Activated CD8-positive, alpha-beta memory T cell treated with anti-CD3 and anti-CD28 coated beads for 4 hours (primary cell): ENCODE results near the gene EPB41L5.
A peak's percentile ranks its signal among the peaks of the same experiment; 100 is the strongest.
"Not testable (repeated sequence)": the region's sequence is repeated elsewhere in the genome, so short reads cannot be mapped to it uniquely, and the experiment has no call there.

ENCODE experiments used
- DNase-seq, 2 donors: peaks; one replicate each; pipeline ENCODE4 v3.0.0-alpha.2; 2020; ENCODE audit warnings: low read depth in 2 of 2

The EPB41L5 gene

DNA sequence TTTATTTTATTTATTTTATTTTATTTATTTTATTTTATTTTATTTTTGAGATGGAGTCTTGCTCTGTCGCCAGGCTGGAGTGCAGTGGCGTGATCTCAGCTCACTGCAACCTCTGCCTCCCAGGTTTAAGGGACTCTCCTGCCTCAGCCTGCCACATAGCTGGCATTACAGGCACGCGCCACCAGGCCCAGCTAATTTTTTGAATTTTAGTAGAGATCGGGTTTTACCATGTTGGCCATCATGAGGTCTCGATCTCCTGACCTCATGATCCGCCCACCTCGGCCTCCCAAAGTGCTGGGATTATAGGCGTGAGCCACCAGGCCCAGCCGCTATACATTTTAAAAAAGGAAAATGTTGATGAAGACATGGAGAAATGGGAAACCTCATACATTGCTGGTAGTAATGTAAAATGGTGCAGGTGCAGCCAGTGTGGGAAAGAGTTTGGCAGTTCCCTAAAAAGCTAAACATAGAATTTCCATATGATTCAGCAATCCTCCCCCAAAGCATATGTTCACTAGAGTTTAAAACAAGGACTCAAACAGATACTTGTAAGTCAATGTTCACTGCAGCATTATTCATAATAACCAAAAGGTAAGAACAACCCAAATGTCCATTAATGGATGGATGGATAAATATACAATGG lies 187.1 kb downstream of the EPB41L5 start:
- DNase-seq = not testable (repeated sequence)

DNA sequence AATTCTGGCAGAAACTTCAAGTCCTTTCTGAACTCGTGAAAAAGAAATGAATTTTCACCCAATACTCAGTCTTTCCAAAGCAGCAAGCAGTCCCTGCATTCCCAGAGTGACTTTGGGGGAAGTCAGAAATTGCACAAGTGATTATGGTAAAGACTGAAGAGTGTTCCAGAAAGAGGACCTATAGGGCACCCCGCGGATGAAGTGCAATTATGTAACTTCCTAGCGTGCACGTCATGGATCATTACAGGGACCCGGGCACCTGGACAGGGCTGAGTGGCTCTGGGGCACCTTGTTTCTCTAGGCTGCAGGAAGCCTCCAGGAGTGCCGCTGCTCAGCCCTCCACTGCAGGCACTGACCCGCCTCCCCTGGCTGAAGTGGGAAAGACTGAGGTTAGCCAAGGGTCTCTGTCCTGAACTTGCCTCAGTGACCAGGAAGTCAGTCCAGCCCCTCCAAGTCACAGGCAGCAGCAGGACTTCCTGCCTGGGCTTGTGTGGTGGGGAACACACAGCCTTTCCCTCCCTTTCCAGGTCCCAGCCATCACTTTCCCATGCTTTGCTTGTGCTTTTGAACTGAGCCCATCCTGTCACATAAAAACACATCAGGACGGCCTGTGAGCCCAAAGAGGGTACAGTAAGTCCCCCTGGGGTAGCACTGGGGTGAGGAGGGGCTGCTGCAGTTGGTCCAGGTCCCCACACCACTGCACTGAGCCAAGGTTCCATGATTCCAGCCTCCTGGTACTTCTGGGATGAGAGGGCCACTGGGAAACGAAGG lies 190.6 kb downstream of the EPB41L5 start:
- no peak for DNase-seq

- no peak for DNase-seq
These were observed 191.1 kb downstream of the EPB41L5 start for GRCh38 chr2:120204022-120204405.

- no peak for DNase-seq
These were observed 191.5 kb downstream of the EPB41L5 start for GRCh38 chr2:120204417-120204816.

- DNase-seq = no peak
These were observed 192.2 kb downstream of the EPB41L5 start for GRCh38 chr2:120204945-120205670.

DNA sequence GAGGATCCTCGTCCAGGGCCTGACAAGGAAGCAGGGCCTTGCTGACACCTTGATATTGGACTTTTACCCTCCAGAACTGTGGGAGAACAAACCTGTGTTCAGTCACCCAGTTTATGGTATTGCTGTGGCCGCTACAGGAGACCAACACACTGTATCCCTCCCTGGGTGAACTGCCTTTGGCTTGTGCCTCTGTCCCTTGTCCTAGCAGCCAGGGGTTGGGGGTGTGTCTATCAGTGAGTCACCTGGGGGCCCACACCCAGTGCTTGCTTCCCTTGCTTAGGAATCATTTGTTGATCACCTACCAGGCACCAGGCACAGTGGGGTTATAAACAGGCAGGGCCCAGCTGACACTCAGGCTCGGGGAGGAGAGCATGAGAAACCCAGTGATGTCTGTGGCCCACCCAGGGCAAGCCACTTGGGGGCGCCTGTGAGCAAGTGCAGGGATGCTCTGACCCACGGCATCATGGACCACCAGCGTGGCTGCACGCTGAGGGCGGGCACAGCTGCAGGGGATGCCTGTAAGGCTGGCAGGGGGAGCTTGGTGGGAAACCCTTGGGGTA lies 193.2 kb downstream of the EPB41L5 start:
- DNase-seq = no peak

DNA sequence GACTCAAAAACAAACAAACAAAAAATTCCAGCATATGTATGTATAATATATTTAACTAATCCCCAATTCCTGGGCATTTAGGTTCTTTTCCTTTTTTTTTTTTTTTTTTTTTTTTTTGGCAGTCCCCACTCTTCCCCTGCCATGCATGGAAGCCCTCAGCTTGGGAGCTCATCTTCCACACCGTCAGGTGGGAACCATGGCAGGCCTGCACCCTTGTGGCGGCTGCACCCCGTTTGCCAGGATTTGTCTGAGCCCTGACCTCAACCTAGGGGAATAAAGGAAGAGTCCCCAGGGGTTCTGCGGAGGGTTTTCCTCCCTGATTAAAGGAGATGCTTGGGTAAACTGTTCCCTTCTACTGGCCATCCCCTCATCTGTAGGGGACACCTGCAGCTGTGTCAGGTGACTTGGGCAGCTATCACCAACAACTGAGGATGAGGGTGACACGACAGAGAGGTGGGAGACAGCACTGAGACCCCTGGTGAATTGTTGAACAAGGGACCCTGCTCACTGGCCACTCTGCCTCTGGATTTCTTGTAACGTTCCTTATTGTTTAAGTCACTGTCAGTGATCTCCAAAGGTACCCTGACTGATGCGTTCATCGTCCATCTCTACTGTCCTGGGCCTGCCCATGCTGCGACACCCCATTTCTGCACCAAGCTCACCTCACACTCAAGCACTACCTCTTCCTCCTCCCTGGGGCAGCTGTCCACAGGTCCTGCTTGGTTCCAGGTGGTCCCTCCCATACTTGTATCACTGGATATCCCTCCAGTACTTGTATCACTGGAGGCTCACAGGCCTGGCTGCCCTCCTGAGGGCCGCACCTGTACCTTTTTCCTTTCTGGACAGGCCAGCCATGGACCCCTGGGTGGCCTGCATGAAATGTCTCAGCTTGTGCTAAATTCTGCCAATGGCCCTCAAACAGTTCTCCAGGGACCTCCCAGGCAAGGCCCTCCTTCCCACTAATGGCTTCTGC lies 195.8 kb downstream of the EPB41L5 start:
- DNase-seq = no peak

DNA sequence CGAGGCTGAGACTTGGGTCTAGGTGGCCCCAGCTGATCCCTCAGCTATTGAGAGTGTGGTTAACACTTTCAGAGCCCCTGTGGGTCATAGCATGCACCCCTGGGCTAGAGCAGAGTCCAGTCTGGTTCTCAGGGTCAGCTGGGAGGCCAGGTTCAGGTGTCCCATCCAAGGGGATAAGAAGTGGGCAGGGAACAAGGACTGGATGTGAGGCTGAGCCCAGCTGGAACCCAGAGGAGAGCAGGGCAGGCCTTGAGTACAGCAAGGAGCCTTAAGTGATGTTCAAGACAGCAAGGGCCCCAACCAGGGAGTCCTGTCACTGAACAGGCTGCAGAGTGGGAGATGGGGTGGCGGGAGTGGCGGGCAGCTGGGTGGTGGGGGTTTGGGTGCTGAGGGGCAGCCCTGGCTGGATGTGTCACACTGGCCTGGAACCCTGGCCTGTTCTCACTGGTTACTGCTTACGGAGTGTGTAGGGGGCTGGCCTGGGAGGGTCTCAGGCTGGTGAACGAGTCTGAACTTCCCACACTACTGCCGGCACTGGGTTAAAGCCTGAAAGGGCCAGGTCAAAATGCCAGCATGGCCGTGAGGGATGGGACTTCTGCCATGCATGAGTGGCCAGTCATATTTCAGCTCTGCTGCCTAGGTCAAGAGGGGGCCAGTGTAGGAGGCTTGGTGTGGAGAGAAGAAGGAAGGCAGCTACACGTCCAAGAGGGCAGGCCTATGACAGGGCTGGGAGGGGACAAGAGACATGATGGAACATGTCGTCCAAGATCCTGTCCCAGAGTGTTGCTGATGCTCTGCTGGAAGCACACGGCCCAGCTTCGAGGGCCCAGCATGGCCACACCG lies 196.8 kb downstream of the EPB41L5 start:
- DNase-seq = no peak

GRCh38 chr2:120210270-120210693 lies 197.4 kb downstream of the EPB41L5 start:
- DNase-seq = no peak

DNA sequence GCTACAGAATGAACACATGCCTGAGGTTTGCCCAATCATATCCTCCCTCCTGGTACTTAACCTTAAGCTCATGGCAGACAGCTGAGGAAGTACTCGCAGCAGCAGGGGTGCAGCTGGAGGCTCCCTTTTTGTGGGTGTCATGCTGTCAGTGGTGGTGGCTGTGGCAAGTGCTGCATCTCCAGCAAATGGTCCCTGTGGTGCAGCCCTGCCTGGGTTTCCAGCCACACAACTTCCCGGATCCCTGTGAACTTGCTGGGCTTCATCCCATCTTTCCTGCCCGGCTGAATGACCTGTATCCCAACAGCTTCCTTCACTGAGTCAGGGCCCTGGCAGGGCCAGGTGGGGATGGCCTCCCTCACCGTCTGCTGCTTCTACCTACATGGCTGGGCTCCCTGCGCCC lies 205.3 kb downstream of the EPB41L5 start:
- DNase-seq = no peak

DNA sequence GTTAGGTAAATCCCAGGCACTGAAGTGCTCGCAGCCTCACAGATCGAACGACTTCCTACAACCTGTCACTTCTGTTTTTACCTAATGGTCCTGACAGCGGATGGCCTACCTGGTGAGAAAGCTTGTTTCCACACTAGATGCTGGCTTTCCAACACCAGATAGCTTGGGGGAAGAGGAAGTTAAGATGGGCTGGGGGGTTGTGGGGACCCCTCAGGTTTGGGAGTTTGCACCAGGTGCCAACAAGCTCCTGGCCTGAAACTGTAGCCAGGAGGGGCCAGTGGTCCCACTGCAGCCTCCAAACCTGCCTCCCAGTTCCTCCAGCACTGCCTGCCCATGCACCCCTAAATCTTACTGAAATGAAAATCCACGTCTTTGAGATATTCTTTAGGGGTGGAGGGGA lies 206.4 kb downstream of the EPB41L5 start:
- DNase-seq = no peak

DNA sequence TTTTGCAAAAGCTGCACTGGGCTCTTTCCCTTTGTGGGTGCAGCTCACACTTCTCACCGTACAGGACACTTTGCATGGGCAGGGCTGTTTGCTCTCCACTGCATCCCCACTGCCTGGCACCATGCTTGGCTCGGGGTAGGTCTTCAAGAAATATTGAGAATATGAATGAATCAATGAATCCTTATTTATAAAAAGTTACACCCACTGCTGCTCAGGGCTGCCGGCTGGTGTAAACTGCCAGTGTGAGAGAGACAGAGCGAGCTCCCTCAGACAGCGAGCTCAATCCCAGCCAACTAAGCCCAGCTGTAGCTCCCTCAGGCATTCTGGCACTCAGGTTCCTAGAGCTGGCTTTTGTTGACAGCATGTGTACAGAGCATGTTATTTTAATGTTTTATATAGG lies 206.9 kb downstream of the EPB41L5 start:
- DNase-seq = no peak

DNA sequence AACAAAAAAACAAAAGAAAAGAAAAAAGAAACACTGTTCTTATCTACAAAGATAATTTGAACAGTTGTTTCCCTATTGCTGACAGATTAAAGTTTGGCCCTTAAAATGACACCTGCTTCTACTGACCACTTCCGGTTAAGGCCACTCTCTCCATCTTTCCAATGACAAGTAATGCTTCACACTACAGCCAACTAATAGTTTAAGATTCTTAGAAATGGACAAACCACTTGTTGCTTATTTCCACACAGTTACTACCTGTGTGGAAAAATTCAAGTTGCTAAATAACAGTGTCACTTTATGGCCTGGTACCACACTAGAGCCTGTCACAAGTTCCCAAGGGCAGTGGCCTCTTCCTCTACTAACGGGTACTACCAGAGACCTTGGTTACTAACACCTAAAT lies 207.9 kb downstream of the EPB41L5 start:
- no peak for DNase-seq

DNA sequence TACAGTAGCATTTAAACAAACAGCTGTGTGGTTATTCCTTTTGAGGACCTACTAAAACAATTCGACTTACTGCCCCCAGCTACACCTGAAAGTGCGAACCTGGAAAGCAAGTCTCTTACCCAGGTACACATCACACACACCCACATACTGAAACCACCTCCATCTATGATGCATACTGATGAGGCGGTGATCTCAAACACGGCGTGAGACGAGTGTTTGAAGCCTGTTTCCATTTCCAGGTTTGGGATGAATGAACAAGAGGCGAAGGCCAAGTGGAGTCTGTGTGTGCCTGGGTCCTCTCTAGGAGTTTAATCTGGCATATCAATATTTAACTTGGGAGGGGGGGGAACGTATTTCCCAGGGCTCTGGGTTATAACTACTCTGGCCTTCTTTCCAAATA lies 208.7 kb downstream of the EPB41L5 start:
- no peak for DNase-seq

GRCh38 chr2:120222186-120223033 lies 209.5 kb downstream of the EPB41L5 start:
- no peak for DNase-seq

DNA sequence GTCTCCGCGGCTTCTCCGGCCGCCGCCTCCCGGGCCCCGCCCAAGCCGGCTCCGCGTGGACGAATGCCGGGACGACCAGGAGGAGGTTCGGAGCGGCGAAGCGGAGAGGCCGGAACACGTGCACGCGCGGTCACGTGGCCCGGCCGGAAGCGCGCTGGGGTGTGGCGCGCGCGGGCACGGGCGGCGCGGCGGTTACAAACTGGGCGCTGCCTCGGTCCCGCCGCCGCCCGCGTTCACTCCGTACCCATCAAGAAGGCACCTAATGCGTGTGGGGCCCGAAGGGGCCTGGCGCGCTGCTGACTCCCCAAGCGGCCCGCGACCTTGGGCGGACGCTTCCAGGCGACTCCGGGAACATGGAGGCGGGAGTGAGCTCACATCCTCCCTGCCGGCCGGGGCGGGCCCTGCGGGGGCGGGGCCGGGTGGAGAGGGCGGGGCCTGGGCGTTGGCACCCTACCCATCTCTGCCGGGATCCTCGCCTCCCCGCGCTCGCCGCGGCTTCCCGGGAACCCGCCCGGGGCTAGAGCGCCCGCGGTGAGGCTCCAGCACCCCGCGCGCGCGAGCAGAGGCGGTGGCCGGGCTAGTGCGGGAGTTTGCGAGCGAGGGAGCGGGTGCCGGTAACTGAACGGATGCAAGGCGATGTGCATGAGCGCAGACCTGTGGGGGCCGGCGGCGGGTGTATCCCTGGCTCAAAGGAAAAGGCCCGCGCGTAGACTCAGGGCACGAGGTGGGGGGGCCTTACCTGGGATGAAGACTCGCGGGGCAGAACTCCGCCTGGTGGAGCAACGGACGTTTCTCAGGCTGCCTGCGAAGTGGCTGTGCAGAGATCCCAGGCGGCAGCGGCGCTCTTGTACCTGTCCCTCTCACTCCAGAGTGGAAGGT lies 210.4 kb downstream of the EPB41L5 start, which contains the start of gene TMEM185B:
TSS of gene TMEM185B (minus strand) at position 367 of the 879 bp plus-strand sequence. CDS start 424 bp downstream, outside the sequence.
- DNase-seq = peak; percentile 82 to 85

DNA sequence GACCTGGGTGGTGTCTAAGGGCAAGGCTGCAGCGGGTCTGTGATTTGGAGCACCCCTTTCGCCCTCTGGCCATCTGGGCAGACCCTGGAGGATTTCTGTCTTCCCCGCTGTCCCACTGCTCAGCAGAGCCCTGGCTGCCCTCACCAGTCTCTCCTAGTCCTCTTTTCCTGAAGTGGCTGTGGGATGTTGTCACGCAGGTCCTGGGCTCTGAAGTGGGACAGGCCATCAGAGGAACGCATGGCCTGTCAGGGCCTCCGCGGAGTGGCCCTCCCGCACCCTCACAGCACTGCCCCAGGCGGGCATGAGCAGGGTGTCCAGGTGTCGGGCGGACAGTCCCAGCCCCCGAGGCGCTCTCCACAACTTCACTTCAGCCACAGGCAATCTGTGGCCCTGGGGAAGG lies 211.4 kb downstream of the EPB41L5 start:
- DNase-seq = no peak
